ENCODE data around the gene AHRR. TPM values are rescaled to one million over a fixed set of nuclear protein-coding genes. Genes with fewer than 3 reads are reported as not detected.
"Not testable (repeated sequence)": the region's sequence is repeated elsewhere in the genome, so short reads cannot be mapped to it uniquely, and the experiment has no call there.

Gene AHRR
- total RNA-seq, 2 experiments from 2014 or later, result 35.7 to 41.6 TPM

GRCh38 chr5:414991-415927 is 93.7 kb downstream of the AHRR start:
- Mint-ChIP-seq H3K36me3 (peaks cover 16% of the 10 kb centered on the region), H3K4me1 (peaks cover 14% of the 10 kb centered on the region)
- not testable (repeated sequence) for H3K9me3 Mint-ChIP-seq; H3K27me3 Mint-ChIP-seq; H3K4me3 Mint-ChIP-seq; DNase-seq; H3K27ac Mint-ChIP-seq; ATAC-seq (ENCODE audit: low read depth)
- POLR2A ChIA-PET, result interaction anchor here (0.6 kb wide), 1 partner anchor 31 kb away, joined by 3 read pairs; no protein-coding TSS in a partner anchor

GRCh38 chr5:415928-416635 is 94.6 kb downstream of the AHRR start:
- H3K4me3 Mint-ChIP-seq, result no peak overlapping the region

DNA sequence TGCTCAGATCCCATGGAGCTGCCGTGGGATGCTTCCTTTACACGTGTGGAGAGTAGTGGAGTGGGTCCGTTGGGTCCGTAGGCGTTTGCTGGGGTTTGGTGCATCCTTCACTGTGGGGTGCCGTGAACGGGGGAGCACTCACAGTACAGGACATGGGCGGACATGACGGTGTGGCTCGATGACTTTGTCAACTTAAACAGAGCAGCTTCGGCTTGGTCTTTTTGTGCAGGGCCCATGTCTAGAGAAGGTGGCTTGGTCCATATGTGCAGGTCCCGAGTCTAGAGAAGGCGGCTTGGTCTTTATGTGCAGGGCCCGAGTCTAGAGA is 95.1 kb downstream of the AHRR start:
- DNase-seq (no peak), ATAC-seq (ENCODE audit: low read depth) (no peak)
- POLR2A ChIA-PET, result no interaction called here
- Mint-ChIP-seq H3K9me3 (no peaks in the 10 kb centered on the region), H3K36me3 (peaks cover 9% of the 10 kb centered on the region), H3K4me3 (no peak overlapping the region), H3K27ac (no peak overlapping the region), H3K4me1 (peaks cover 11% of the 10 kb centered on the region), H3K27me3 (no peaks in the 10 kb centered on the region)

More at GRCh38 chr5:415928-416635, 94.6 kb downstream of the AHRR start:
- no peak overlapping the region for H3K27ac Mint-ChIP-seq
- POLR2A ChIA-PET, result interaction anchor here (0.6 kb wide), 1 partner anchor 31 kb away, joined by 3 read pairs; no protein-coding TSS in a partner anchor
- ATAC-seq (ENCODE audit: low read depth), result peak; percentile 23
- DNase-seq, result no peak
- H3K36me3 Mint-ChIP-seq, result peaks cover 12% of the 10 kb centered on the region
- no peaks in the 10 kb centered on the region for H3K27me3 Mint-ChIP-seq
- H3K9me3 Mint-ChIP-seq, result no peaks in the 10 kb centered on the region
- H3K4me1 Mint-ChIP-seq, result peaks cover 13% of the 10 kb centered on the region

GRCh38 chr5:417301-418161 is 96.0 kb downstream of the AHRR start:
- no peak overlapping the region for H3K27ac Mint-ChIP-seq
- peaks cover 9% of the 10 kb centered on the region for H3K4me1 Mint-ChIP-seq
- H3K36me3 Mint-ChIP-seq, result peaks cover 5% of the 10 kb centered on the region
- DNase-seq, result no peak
- POLR2A ChIA-PET, result no interaction called here
- no peak for ATAC-seq (ENCODE audit: low read depth)
- no peaks in the 10 kb centered on the region for H3K27me3 Mint-ChIP-seq
- H3K4me3 Mint-ChIP-seq, result no peak overlapping the region
- H3K9me3 Mint-ChIP-seq, result no peaks in the 10 kb centered on the region

GRCh38 chr5:418162-419121 is 96.9 kb downstream of the AHRR start:
- POLR2A ChIA-PET, result interaction anchor here (0.6 kb wide), 1 partner anchor 39 kb away, joined by 3 read pairs; no protein-coding TSS in a partner anchor
- DNase-seq (no peak), ATAC-seq (ENCODE audit: low read depth) (no peak)
- Mint-ChIP-seq H3K36me3 (peaks cover 6% of the 10 kb centered on the region), H3K9me3 (no peaks in the 10 kb centered on the region), H3K27ac (no peak overlapping the region), H3K27me3 (no peaks in the 10 kb centered on the region), H3K4me1 (peaks cover 13% of the 10 kb centered on the region), H3K4me3 (no peak overlapping the region)

- H3K27me3 Mint-ChIP-seq, result no peaks in the 10 kb centered on the region
- H3K9me3 Mint-ChIP-seq, result no peaks in the 10 kb centered on the region
- peaks cover 14% of the 10 kb centered on the region for H3K4me1 Mint-ChIP-seq
- peaks cover 5% of the 10 kb centered on the region for H3K36me3 Mint-ChIP-seq
- peak overlapping the region; percentile 9 for H3K27ac Mint-ChIP-seq
- DNase-seq (no peak), ATAC-seq (ENCODE audit: low read depth) (no peak)
- POLR2A ChIA-PET, result no interaction called here
- H3K4me3 Mint-ChIP-seq, result no peak overlapping the region
These were observed 98.5 kb downstream of the AHRR start for GRCh38 chr5:419970-420369.

DNA sequence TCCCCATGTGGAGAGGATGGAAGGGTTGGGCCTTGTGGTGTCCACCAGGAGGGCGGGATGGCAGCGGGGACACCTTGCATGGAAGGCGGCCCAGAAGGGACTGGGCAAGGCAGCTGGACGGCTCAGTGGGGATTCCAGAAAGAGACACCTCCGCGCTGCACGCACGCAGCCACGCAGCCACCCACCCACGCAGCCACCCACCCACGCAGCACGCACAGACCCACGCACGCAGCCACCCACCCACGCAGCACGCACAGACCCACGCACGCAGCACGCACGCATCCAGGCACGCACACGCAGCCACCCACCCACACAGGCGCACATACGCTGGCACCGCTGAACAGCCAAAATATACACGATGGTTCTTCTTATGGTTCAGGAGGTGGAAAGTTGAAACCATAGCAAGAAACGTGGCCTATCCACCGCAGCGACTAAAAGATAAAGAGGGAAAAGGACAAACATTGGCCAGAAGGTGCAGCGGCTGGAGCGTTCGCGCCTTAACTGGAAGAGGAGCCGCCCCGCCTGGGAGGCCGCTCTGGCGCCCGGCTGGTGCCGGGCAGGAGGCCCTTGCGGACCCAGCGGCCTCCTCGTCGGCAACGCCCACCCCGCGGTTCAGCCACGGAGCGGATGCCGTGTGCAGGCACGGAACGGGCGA is 99.2 kb downstream of the AHRR start:
- Mint-ChIP-seq H3K4me1 (peaks cover 19% of the 10 kb centered on the region), H3K27me3 (no peaks in the 10 kb centered on the region), H3K36me3 (peaks cover 5% of the 10 kb centered on the region), H3K27ac (peak overlapping the region; percentile 9), H3K4me3 (no peak overlapping the region), H3K9me3 (no peaks in the 10 kb centered on the region)
- ATAC-seq (ENCODE audit: low read depth), result no peak
- POLR2A ChIA-PET, result no interaction called here
- no peak for DNase-seq

- H3K27me3 Mint-ChIP-seq, result no peaks in the 10 kb centered on the region
- H3K9me3 Mint-ChIP-seq, result no peaks in the 10 kb centered on the region
- H3K4me1 Mint-ChIP-seq, result peaks cover 21% of the 10 kb centered on the region
- POLR2A ChIA-PET, result no interaction called here
- H3K36me3 Mint-ChIP-seq, result peaks cover 9% of the 10 kb centered on the region
- H3K27ac Mint-ChIP-seq, result no peak overlapping the region
- no peak for DNase-seq
- ATAC-seq (ENCODE audit: low read depth), result no peak
- H3K4me3 Mint-ChIP-seq, result no peak overlapping the region
These were observed 99.9 kb downstream of the AHRR start for GRCh38 chr5:421287-421880.

DNA sequence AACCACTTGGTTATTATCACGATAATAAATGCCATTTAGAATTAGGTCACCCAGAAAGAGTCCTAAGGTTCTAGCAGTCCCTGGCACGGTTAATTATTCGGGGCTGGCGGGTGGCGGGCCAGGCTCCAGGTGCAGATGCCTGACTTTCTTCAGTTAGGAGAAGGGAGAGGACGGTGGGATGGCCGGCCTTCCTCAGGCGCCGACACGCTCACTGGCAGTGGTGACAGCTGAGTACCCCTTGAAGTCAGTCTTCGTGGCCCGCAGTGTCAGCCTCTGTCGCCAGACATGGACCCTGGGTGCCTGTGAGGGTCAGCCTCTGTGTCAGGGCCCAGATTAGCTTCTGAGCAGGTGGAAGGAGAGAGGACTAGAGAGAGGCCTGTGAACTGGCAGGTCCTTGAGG is 100.4 kb downstream of the AHRR start:
- Mint-ChIP-seq H3K4me3 (no peak overlapping the region), H3K9me3 (no peaks in the 10 kb centered on the region), H3K27me3 (no peaks in the 10 kb centered on the region), H3K27ac (no peak overlapping the region), H3K36me3 (peaks cover 14% of the 10 kb centered on the region), H3K4me1 (peaks cover 23% of the 10 kb centered on the region)
- no peak for DNase-seq
- ATAC-seq (ENCODE audit: low read depth), result no peak
- POLR2A ChIA-PET, result no interaction called here

DNA sequence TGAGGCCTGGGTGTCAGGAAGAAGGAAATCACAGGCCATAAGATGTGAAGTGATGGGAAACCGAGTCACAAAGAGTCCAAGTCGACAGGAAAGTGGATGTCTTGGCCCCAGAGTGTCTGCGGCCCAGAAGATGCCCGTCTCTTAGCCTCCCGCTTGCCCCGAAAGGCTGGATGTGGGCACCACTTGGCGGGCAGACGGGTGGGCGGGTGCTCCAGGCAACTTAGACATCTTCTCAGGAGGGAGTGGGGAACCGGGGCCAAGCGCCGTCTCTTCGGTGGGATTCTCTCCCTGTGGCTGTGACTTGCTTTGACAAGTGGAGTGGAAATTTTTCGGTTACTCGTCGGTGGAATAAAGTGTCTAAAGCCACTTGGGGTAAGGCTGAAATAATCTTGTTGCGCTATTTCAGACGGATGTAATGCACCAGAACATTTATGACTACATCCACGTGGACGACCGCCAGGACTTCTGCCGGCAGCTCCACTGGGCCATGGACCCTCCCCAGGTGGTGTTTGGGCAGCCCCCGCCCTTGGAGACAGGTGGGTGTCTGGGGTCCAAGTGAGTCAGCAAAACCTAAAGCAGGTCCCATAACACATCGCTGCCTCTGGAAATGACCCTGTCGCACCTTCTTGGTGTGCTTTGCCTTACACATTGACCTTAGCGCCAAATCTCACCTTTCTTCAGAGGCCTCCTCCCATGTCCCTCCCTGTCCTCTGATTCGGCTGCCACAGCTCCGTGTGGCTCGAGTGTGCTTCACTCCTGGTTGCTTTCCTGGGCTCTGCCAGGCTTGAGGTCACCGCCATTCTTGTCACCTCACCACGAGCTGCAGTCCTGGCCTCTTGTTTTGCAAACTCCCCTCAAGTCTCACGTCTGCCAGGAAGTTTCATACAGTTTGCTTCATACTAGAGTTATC is 101.1 kb downstream of the AHRR start:
- POLR2A ChIA-PET, result interaction anchor here (1.0 kb wide), 1 partner anchor 23 kb away, joined by 3 read pairs; no protein-coding TSS in a partner anchor
- H3K4me3 Mint-ChIP-seq, result no peak overlapping the region
- H3K36me3 Mint-ChIP-seq, result peaks cover 15% of the 10 kb centered on the region
- no peaks in the 10 kb centered on the region for H3K9me3 Mint-ChIP-seq
- ATAC-seq (ENCODE audit: low read depth), result no peak
- peaks cover 23% of the 10 kb centered on the region for H3K4me1 Mint-ChIP-seq
- H3K27me3 Mint-ChIP-seq, result no peaks in the 10 kb centered on the region
- no peak overlapping the region for H3K27ac Mint-ChIP-seq
- DNase-seq, result no peak

GRCh38 chr5:423233-423565 is 101.7 kb downstream of the AHRR start:
- peaks cover 23% of the 10 kb centered on the region for H3K4me1 Mint-ChIP-seq
- ATAC-seq (ENCODE audit: low read depth), result no peak
- no peaks in the 10 kb centered on the region for H3K27me3 Mint-ChIP-seq
- no peak for DNase-seq
- H3K36me3 Mint-ChIP-seq, result peaks cover 18% of the 10 kb centered on the region
- no peak overlapping the region for H3K4me3 Mint-ChIP-seq
- POLR2A ChIA-PET, result interaction anchor here (1.0 kb wide), 1 partner anchor 24 kb away, joined by 3 read pairs; no protein-coding TSS in a partner anchor
- no peaks in the 10 kb centered on the region for H3K9me3 Mint-ChIP-seq
- H3K27ac Mint-ChIP-seq, result peak overlapping the region; percentile 42

All from activated naive CD8-positive, alpha-beta T cell treated with anti-CD3 and anti-CD28 coated beads, Interleukin-2, amount 10 ng/mL, durations not matched to agents 7 days and 5 days (primary cell).